Bronchial epithelial cell (primary cell): Measurements from ENCODE around the gene TGFBI. TPM values are rescaled to one million over a fixed set of nuclear protein-coding genes. Genes with fewer than 3 reads are reported as not detected.

ENCODE experiments used
- DNase-seq: peaks from one replicate; pipeline ENCODE4 v3.0.0-alpha.2; 2010; ENCODE audit warnings: low read depth
- FAIRE-seq: peaks from 2 replicates; lab custom pipeline; 2011; peaks lifted over from hg19 to GRCh38; lab: Jason Lieb, UNC
- H3K27me3 ChIP-seq: 2 replicates; pipeline ENCODE4 v1.5.1; 2011; ENCODE audit warnings: low read length; ENCODE audit not compliant: control insufficient read depth, insufficient read depth
- H3K36me3 ChIP-seq: 2 replicates; pipeline ENCODE4 v1.5.1; 2011; ENCODE audit warnings: low read length; ENCODE audit not compliant: control insufficient read depth, insufficient read depth
- H3K4me3 ChIP-seq: 2 replicates; pipeline ENCODE4 v1.5.1; 2011; ENCODE audit warnings: mild to moderate bottlenecking, low read depth, low read length, control low read depth
- CTCF ChIP-seq: IDR thresholded peaks from 2 replicates; pipeline ENCODE4 v1.5.1; 2011; ENCODE audit warnings: mild to moderate bottlenecking, moderate library complexity, low read length, control low read depth, inconsistent platforms; ENCODE audit not compliant: insufficient read depth, severe bottlenecking
- total RNA-seq: library from RNA; depleted of rRNA; stranded (reverse); fragments of >200 nt; gene quantifications from 2 replicates; pipeline ENCODE4 v1.2.1, GENCODE V29; 2014

TGFBI gene
- total RNA-seq, 1 donor from 2014 or later: 218 TPM

- Histone ChIP-seq H3K4me3 (no peak overlapping the region), H3K36me3 (no peaks in the 10 kb centered on the region), H3K27me3 (no peaks in the 10 kb centered on the region)
- DNase-seq (no peak), FAIRE-seq (no peak)
- no peak for TF ChIP-seq CTCF
These were observed 42.4 kb upstream of the TGFBI start for GRCh38 chr5:135986401-135986800.

GRCh38 chr5:135986891-135987401, 41.8 kb upstream of the TGFBI start:
- TF ChIP-seq CTCF: no peak
- H3K4me3 ChIP-seq: no peak overlapping the region
- FAIRE-seq: no peak
- H3K36me3 ChIP-seq: no peaks in the 10 kb centered on the region
- no peaks in the 10 kb centered on the region for H3K27me3 ChIP-seq
- no peak for DNase-seq

- FAIRE-seq (no peak), DNase-seq (no peak)
- Histone ChIP-seq H3K27me3 (no peaks in the 10 kb centered on the region), H3K4me3 (no peak overlapping the region), H3K36me3 (no peaks in the 10 kb centered on the region)
- no peak for TF ChIP-seq CTCF
These were observed 40.2 kb upstream of the TGFBI start for GRCh38 chr5:135988546-135988945.

- H3K27me3 ChIP-seq: no peaks in the 10 kb centered on the region
- DNase-seq (no peak), FAIRE-seq (no peak)
- H3K36me3 ChIP-seq: no peaks in the 10 kb centered on the region
- TF ChIP-seq CTCF: no peak
- no peak overlapping the region for H3K4me3 ChIP-seq
These were observed 39.1 kb upstream of the TGFBI start for GRCh38 chr5:135989686-135990085.

GRCh38 chr5:135990528-135991255, 38.1 kb upstream of the TGFBI start:
- Histone ChIP-seq H3K36me3 (no peaks in the 10 kb centered on the region), H3K4me3 (no peak overlapping the region), H3K27me3 (no peaks in the 10 kb centered on the region)
- no peak for FAIRE-seq
- no peak for TF ChIP-seq CTCF
- no peak for DNase-seq
